HG03521 (cell line): ENCODE measurements around the gene S1PR5.

Experiments used
- ATAC-seq: cut with Tn5 transposase; IDR thresholded peaks from one replicate; pipeline ENCODE4 v1.9.1; 2021; ENCODE audit warnings: mild to moderate bottlenecking, moderate library complexity; ENCODE audit not compliant: unreplicated experiment

S1PR5 gene

GRCh38 chr19:10473192-10473591, 44.1 kb downstream of the S1PR5 start:
- ATAC-seq, result no peak

DNA sequence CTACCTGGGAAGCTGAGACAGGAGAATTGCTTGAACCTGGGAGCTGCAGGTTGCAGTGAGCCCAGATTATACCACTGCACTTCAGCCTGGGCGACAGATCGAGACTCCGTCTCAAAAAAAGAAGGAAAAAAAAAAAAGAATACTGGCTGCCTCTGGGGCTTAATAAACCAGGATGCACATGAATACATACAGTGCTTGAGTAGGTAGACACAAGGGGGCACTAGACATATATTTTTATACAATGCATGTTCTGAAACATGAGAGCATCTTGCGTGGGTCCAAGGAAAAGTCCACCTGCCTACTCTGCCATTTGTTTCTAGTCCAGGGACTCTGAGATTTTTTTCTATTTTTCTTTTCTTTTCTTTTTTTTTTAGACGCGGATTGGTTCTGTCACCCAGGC, 45.3 kb downstream of the S1PR5 start:
- ATAC-seq, result no peak

DNA sequence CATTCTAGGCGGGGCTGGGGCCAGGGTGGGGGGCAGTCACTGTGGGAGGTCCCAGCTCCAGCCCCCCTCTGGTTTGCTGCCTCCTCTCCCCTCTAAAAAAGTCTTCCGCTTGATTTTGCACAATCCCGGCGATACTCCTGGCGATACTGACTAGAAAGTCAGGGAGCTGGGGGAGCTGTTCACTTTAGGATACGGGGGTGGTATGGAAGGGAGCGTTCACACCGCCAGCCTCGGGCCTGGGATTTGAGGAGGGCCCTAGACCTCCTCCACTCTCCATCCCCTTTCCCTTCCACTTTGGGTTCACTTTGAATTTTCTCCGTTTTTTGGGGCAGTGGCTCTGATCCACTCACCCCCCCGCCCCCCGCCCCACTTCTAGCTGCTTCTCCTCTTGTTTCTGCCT, 49.1 kb downstream of the S1PR5 start:
- ATAC-seq, result no peak

DNA sequence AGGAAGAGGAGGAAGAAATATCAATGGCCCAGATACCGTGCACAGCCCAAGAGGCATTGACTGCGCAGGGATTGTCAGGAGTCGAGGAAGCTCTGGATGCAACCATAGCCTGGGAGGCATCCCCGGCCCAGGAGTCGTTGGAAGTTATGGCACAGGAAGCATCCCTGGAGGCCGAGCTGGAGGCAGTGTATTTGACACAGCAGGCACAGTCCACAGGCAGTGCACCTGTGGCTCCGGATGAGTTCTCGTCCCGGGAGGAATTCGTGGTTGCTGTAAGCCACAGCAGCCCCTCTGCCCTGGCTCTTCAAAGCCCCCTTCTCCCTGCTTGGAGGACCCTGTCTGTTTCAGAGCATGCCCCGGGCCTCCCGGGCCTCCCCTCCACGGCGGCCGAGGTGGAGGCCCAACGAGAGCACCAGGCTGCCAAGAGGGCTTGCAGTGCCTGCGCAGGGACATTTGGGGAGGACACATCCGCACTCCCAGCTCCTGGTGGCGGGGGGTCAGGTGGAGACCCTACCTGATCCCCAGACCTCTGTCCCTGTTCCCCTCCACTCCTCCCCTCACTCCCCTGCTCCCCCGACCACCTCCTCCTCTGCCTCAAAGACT, 50.0 kb downstream of the S1PR5 start:
- ATAC-seq, result no peak

DNA sequence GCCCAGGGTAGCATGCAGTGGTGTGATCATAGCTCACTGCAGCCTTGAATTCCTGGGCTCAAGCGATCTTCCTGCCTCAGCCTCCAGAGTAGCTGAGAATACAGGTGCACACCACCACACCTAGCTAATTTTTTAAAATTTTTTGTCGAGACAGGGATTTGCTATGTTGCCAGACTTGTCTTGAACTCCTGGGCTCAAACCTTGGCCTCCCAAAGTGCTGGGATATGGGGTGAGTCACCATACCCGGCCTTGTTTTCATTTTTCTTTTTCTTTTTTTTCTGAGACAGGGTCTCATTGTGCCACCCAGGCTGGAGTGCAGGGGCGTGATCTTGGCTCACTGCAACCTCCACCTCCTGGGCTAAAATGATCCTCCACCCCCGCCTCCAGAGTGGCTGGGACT, 52.8 kb downstream of the S1PR5 start:
- ATAC-seq, result no peak
